GM12874 (cell line): Measurements from ENCODE around the gene RHBDD3.

Source experiments
- TF ChIP-seq, protein P1 (sequence below): IDR thresholded peaks from 2 replicates; pipeline ENCODE4 v1.5.1; 2011; ENCODE audit warnings: low read depth, mild to moderate bottlenecking, control low read depth, low read length, moderate library complexity; ENCODE audit not compliant: insufficient read depth

The RHBDD3 gene

DNA sequence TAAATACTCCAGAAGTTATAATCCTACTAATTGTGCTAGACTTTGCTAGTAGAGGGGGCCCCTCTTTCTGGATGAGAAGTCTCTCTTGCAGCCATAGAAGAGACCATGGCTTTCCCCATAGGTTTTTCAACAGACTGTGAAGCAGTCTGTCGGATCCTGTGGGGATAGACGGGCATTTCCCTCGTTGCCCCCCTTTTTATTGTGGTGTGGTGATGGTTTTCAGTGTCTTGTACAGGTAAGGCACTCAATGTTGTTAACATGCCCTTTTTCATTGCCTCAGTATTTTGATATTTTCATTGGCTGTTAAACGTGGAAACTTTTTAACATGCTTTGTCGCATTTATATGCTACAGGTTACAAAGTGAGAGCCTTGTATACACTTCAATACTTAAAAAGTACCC is 22.3 kb upstream of the RHBDD3 start:
- TF ChIP-seq, protein P1, sequence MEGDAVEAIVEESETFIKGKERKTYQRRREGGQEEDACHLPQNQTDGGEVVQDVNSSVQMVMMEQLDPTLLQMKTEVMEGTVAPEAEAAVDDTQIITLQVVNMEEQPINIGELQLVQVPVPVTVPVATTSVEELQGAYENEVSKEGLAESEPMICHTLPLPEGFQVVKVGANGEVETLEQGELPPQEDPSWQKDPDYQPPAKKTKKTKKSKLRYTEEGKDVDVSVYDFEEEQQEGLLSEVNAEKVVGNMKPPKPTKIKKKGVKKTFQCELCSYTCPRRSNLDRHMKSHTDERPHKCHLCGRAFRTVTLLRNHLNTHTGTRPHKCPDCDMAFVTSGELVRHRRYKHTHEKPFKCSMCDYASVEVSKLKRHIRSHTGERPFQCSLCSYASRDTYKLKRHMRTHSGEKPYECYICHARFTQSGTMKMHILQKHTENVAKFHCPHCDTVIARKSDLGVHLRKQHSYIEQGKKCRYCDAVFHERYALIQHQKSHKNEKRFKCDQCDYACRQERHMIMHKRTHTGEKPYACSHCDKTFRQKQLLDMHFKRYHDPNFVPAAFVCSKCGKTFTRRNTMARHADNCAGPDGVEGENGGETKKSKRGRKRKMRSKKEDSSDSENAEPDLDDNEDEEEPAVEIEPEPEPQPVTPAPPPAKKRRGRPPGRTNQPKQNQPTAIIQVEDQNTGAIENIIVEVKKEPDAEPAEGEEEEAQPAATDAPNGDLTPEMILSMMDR = no peak

DNA sequence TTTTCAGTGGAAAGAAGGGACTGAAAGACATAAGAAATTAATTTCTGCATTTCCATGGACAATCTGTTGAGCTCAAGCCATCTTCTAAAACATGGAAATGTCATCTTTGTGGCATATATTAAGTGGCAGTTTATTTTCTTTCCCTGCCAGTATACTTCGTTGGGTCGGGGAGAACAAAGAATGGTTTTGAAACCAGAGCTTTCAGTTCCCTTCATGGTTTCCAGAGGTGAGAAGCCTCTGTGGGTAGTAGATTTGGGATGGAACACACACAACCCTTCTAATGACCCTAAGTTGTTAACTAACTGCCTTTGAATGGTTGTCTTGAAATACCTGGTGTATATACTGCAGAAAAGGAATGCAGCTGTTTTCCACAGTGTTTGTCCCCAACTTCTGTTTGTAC is 21.1 kb upstream of the RHBDD3 start:
- TF ChIP-seq, protein P1 = no peak

DNA sequence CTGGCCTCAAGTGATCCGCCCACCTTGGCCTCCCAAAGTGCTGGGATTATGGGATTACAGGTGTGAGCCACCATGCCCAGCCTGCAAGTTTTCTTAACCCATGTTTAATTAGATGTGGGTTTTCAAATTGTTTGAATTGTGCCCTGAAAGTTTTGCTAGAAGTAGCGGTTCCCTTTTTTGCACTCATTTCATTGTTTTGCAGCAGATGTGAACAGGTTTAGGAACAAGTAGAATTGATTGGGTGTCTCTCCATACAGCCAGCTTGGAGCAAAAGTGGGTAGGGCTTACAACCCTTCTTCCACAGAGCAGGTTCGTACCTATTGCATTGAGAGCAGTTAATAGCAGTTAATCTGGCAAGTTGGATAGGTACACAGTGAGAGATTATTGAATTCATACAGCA is 16.4 kb upstream of the RHBDD3 start:
- TF ChIP-seq, protein P1 = no peak

DNA sequence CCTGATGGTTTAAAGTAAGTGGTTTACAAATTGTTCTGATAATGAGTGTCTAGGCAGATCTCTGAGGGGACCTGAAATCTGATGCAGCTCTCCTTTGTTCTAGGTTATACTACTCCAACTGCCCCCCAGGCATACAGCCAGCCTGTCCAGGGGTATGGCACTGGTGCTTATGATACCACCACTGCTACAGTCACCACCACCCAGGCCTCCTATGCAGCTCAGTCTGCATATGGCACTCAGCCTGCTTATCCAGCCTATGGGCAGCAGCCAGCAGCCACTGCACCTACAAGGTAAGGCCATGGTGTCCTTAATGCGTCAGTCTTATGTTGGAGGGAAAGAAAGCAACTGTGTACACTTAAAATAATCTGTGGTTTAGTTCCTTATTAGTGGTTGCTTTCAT is 10.1 kb upstream of the RHBDD3 start:
- TF ChIP-seq, protein P1 = no peak

DNA sequence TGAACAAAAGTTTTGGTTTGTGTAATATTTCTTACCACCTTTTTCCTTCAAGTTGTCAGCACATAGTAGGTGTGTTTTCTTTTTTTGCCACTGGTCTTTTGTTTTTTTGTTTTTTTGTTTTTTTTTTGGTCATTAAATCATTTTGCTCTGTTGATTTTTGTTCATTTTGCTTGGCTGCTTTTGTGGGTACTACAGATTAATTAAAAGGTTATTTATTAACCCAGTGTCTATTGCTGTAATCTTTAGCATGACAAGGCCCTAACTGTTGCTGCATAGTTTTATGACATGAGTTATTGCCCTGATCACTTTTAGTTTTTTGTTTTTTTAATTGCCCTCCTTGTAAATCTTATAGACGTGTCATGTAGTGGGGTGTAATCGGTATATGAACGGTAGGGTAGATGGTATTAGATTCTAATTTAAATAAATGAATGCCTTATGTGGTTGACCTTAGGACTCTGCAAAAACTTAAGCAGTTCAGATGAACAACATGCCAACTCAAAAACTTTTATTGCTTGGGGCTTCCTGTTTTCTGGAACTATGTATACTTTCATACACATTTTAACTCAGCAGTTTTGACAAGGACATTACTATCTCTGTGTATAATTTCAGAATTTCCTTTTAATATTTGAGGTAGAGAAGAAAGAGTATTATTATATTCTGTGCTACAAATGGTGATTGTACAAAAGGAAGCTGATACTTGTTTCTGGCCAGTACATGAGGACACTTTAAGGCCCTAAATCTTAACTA is 8.2 kb upstream of the RHBDD3 start:
- TF ChIP-seq, protein P1 = no peak

DNA sequence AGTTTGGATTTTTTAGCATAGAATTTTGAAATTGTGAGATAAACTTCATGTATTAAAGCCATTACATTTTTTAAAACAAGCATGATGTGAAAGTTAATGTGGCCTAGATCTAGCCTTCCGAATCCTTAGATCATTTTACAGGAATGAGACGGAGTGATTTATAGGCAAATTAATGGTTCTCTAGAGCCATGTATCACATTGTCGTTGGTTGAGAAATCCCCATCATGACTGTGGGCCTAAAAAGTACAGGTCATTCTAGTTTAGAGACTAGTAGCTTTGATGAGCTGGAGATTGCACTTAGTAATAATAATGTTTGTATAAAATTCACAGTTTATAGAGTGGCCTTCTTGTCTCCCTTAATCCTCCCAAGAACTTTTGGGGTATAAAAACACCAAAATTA is 7.4 kb upstream of the RHBDD3 start:
- TF ChIP-seq, protein P1 = no peak

DNA sequence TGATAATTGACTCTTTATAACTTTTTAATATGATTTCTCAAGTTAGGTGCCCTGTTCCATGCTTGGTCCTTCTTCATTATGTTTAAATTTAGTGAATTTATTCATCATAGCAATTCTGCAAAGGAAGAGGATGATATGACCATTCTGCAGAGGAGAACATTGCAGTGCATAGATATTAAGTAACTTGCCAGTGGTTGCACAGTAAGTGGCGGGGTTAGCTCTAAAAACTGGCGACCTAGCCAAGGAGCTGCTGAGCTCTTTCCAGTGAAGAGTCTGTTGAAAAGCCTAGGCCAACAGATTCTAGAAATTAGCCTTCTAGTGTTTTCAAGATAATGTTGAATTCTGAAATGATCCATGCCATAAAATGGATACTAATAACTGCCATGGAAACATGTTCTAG is 4.8 kb upstream of the RHBDD3 start:
- TF ChIP-seq, protein P1 = no peak
